HG03442 (cell line): ENCODE measurements around the gene ORM1.

Source experiments
- ATAC-seq: cut with Tn5 transposase; IDR thresholded peaks from one replicate; pipeline ENCODE4 v1.9.1; 2021; ENCODE audit warnings: mild to moderate bottlenecking, moderate library complexity; ENCODE audit not compliant: unreplicated experiment

Gene ORM1

GRCh38 chr9:114341152-114341830 lies 18.4 kb downstream of the ORM1 start:
- no peak for ATAC-seq

GRCh38 chr9:114341991-114342390 lies 19.1 kb downstream of the ORM1 start:
- no peak for ATAC-seq

GRCh38 chr9:114342755-114343440 lies 20.0 kb downstream of the ORM1 start:
- no peak for ATAC-seq

DNA sequence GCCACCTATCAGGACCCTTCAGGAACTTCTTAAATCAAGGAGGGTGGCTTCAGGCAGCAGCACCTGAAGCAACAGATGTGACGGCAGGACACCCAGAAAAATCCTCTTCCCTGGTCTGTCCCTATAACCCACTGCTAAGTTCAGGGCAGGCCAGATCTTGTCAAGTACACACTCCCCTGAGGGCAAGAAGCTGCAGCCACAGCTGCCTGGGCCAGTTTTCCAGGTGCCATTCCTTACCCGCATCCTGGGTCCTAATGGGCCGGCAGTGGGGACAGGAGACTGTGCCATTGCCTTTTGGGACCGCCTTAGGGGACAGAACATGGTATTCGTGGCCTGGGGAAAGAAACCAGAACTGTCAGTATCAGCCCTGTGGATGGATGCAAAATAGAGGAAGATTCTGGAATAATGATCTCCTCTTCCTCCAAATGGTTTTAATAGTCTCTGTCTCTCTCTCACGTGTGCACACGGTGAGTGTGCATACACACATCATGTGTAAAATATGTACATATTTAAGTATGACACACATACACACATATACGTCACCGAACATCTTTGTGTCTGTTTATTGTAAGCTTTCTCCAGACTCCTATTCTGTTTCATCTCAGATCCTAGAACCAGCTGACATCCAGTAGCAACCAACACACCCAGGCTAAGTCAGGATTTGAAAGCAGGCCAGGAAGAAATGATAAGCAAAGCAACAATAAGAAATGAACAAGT lies 20.7 kb downstream of the ORM1 start:
- no peak for ATAC-seq

DNA sequence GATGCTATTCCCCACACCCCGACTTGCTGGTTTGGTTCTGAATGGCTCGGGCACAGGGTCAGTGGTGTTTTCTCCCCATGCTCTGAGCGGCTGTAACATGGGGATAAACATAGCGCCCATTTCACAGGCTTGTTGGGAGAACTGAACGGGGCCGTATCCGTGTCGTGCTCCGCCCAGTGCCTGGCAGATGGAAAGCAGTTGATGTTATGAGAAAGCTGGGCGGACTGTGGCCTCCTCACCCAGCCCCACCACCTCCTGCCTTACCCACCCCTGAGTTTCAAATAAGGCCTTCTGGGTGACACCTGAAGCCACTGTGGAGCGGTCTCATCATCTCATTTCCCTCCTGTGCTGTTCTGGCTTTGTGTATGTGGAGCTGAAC lies 21.3 kb downstream of the ORM1 start:
- ATAC-seq, result no peak

DNA sequence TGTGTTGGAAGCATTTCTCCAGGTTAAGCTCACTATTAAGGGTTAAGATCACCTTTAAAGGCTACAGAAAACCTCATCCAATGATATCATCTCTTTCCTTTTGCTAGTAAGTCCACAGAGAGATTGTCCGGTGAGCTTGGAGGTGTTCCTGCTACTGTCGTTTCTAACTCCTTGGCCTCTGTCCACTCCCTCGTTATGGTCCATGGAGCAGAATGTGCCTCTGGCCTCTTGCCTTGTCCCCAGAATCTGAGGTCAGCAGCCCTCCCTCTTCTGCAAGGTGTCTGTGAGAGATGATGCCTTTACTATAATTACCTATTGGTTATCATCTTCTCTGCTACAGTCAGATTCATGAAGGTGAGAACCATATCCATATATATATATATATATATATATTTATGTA lies 21.8 kb downstream of the ORM1 start:
- ATAC-seq, result no peak

DNA sequence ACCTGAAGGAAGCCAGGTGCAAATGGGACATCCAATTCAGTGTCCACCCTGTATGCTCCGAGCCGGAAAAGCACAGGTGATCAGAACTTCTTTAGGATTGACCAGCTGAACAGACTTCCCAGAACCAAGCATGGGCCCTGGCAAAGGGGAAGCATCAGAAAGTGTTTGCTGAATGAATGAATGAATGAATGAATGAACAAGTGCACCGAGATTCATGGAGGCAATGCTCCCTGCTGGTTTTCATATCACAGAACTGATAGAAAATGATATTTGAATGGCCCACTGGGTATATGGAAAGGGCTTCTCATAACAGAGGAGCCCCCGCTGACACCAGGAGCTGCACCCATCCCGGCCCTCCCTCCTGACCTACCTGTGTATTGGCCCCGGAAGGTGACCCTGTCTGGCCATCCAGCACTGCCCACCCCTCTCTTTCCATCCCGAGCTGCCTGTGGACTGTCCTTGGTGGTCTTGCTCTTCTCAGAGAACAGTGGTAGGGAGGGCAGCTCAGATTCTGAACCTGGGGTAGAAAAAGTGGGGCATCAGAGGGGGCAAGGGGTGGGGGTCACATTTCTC lies 22.7 kb downstream of the ORM1 start:
- ATAC-seq, result no peak

DNA sequence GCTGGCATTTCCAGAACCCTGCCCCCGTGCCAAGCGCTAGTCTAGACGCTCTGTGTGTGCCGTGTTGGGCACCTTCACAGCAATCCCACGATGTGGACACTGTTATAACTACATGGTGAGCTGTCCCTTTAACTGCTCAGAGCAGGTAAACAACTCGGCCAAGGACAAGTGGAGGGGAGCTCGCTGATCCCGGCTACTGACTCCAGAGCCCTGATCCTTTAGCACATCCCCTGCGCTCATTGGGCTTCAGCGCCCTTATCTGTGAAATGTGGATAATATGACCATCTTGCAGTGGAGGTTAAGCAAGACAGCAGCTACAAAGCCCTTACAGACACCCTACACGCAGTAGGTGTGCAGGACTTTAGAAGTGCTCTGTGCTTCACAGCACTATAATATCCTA lies 23.2 kb downstream of the ORM1 start:
- no peak for ATAC-seq

GRCh38 chr9:114347675-114348074 lies 24.8 kb downstream of the ORM1 start:
- ATAC-seq, result no peak

GRCh38 chr9:114348261-114348905 lies 25.5 kb downstream of the ORM1 start:
- no peak for ATAC-seq

- peak; percentile 92 for ATAC-seq
Measured at GRCh38 chr9:114348906-114349482, 26.1 kb downstream of the ORM1 start.

GRCh38 chr9:114349713-114350480 lies 27.0 kb downstream of the ORM1 start:
- ATAC-seq, result no peak

- no peak for ATAC-seq
Measured at GRCh38 chr9:114350636-114351401, 27.9 kb downstream of the ORM1 start.

DNA sequence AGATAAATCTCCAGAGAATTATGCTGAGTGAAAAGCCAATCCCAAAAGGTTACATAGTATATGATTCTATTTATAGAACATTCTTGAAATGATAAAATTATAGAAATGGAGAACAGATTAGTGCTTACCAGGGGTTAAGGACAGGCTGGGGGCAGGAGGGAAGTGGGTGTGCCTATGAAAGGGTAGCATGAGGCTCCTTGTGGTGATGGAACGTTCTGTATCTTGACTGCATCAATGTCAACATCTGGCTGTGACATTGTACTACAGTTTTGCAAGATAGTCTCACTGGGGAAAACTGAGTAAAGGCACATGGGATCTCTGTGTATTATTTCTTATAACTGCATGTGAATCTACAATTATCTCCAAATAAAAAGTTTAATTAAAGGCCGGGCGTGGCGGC lies 29.0 kb downstream of the ORM1 start:
- no peak for ATAC-seq

DNA sequence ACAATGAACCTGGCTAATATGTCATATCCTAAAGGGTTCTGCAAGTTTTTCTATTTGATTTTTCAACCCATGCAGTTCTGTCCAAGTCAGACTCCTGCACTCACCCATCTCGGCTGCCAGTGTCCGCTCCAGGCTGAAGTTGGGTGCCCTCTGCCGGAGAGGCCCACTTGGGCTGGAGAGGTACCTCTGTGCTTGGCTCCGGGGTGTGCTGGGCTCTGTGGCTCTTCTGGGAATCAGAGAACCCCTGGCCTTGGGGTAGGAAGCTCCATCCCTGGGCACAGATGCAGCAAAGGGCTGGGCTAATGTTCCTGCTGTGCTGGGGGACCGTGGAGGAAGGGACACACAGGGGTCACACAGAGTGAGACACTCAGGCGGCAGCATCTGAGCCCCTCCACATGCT lies 32.9 kb downstream of the ORM1 start:
- ATAC-seq, result no peak

DNA sequence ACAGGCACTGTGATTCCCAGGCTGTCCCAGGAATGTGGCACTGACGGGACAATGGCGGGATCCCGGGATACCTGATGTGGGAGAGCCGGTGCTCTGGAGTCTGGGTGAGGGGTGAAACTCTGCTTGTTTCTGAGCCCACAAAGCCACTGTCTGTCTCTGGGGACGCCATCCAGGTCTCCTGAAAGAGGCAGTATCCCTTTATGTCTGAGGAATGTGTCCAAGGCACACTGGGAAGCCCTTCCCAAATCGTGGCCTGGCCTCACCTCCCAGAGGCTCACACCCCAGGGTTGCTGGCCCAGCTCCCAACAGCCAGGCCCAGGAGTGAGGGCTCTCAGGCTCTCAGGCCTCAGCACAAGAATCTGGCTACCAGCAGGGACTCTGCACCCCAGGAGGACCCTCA lies 33.9 kb downstream of the ORM1 start:
- no peak for ATAC-seq

DNA sequence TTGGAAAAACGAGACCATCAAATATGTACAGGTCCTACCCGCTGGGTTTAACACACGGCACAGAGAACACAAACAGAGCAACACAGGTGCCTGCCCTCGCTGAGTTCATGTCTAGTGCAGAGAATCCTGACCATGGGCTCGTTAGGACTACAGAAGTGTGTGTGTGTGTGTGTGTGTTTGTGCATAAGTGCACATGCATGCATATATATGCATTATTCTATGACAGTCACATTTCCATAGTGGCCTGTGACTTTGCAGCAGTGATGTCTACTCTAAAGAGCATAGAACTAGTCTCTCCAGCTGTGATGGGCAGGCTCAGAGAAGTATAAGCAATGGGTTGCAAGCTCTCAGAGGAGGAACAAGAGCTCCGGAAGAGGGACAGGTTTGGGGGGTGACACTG lies 34.5 kb downstream of the ORM1 start:
- no peak for ATAC-seq

DNA sequence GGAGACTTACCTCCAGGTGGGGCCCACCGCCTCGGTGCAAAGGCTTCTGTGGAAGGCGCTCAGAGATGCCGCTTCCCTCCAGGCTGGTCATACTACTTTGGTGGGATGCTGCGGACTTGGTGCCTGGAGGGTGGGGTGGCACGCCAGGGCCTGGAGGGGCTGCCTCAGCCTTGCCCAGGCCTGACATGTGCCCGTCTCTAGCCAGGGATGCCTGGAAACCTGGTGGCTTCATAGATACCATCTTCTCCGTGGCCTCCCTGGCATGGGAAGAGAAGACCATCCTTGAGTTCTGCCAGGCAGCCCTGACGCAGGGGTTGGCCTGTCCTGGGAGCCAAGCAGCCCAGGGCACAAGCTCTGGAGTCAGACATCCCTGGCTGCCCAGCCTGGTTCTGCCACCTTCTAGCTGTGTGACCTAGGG lies 35.0 kb downstream of the ORM1 start:
- ATAC-seq, result no peak

DNA sequence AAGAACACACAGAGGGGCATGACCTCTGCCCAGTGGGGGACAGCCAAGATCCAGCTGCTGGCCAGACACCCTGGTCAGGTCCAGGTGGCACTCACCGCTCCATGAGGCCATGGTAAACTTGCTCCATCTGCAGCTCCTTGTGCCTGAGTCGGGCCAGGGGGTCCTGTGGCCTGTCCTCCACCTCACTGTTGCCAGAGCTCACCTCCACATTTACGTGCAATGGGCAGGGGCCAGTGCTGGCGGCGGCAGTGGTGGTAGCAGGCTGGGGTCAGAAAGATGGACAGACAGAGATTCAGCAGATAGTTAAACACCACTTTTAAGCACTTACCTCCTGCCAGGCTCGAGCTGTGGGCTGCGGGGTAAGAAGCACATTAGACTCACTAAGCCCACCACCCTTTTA lies 36.9 kb downstream of the ORM1 start:
- no peak for ATAC-seq
